ENCODE measurements around the gene HDGFL1.

Gene HDGFL1

GRCh38 chr6:22569281-22570184 lies at the start of gene HDGFL1:
Gene HDGFL1, plus strand, starts transcription at chr6:22569566. Its CDS starts 10 bp downstream, at chr6:22569576.
- Histone ChIP-seq H3K27me3 (ENCODE audit: insufficient read depth, low read length) (no peaks in the 10 kb centered on the region), H3K36me3 (ENCODE audit: insufficient read depth, low read length) (no peaks in the 10 kb centered on the region), H2AFZ (ENCODE audit: low read length, unreplicated experiment) (no peak within 1 kb of the TSS), H3K79me2 (ENCODE audit: control insufficient read depth, insufficient read depth, low read length, unreplicated experiment) (no peaks in the 10 kb centered on the region), H3K27ac (ENCODE audit: low read depth, low read length) (no peak within 1 kb of the TSS), H3K4me3 (ENCODE audit: low read depth, low read length) (no peak within 1 kb of the TSS), H3K4me1 (ENCODE audit: control insufficient read depth, insufficient read depth, low read length, unreplicated experiment) (no peaks in the 10 kb centered on the region)

- H3K79me2 ChIP-seq (ENCODE audit: control insufficient read depth, insufficient read depth, low read length, unreplicated experiment), result no peaks in the 10 kb centered on the region
- no peaks in the 10 kb centered on the region for H3K4me1 ChIP-seq (ENCODE audit: control insufficient read depth, insufficient read depth, low read length, unreplicated experiment)
- H3K27me3 ChIP-seq (ENCODE audit: insufficient read depth, low read length), result no peaks in the 10 kb centered on the region
- H3K4me3 ChIP-seq (ENCODE audit: low read depth, low read length), result no peak overlapping the region
- H2AFZ ChIP-seq (ENCODE audit: low read length, unreplicated experiment), result no peak overlapping the region
- no peaks in the 10 kb centered on the region for H3K36me3 ChIP-seq (ENCODE audit: insufficient read depth, low read length)
- H3K27ac ChIP-seq (ENCODE audit: low read depth, low read length), result no peak overlapping the region
Measured at GRCh38 chr6:22521035-22521434, 48.3 kb upstream of the HDGFL1 start.

GRCh38 chr6:22526736-22527135 lies 42.6 kb upstream of the HDGFL1 start:
- Histone ChIP-seq H3K4me1 (ENCODE audit: control insufficient read depth, insufficient read depth, low read length, unreplicated experiment) (no peaks in the 10 kb centered on the region), H2AFZ (ENCODE audit: low read length, unreplicated experiment) (no peak overlapping the region), H3K27me3 (ENCODE audit: insufficient read depth, low read length) (no peaks in the 10 kb centered on the region), H3K4me3 (ENCODE audit: low read depth, low read length) (no peak overlapping the region), H3K36me3 (ENCODE audit: insufficient read depth, low read length) (no peaks in the 10 kb centered on the region), H3K79me2 (ENCODE audit: control insufficient read depth, insufficient read depth, low read length, unreplicated experiment) (no peaks in the 10 kb centered on the region), H3K27ac (ENCODE audit: low read depth, low read length) (no peak overlapping the region)

GRCh38 chr6:22529866-22530265 lies 39.5 kb upstream of the HDGFL1 start:
- Histone ChIP-seq H3K4me3 (ENCODE audit: low read depth, low read length) (no peak overlapping the region), H3K79me2 (ENCODE audit: control insufficient read depth, insufficient read depth, low read length, unreplicated experiment) (no peaks in the 10 kb centered on the region), H3K27ac (ENCODE audit: low read depth, low read length) (no peak overlapping the region), H2AFZ (ENCODE audit: low read length, unreplicated experiment) (no peak overlapping the region), H3K36me3 (ENCODE audit: insufficient read depth, low read length) (no peaks in the 10 kb centered on the region), H3K4me1 (ENCODE audit: control insufficient read depth, insufficient read depth, low read length, unreplicated experiment) (no peaks in the 10 kb centered on the region), H3K27me3 (ENCODE audit: insufficient read depth, low read length) (no peaks in the 10 kb centered on the region)

GRCh38 chr6:22530506-22530905 lies 38.9 kb upstream of the HDGFL1 start:
- Histone ChIP-seq H3K27ac (ENCODE audit: low read depth, low read length) (no peak overlapping the region), H2AFZ (ENCODE audit: low read length, unreplicated experiment) (no peak overlapping the region), H3K4me1 (ENCODE audit: control insufficient read depth, insufficient read depth, low read length, unreplicated experiment) (no peaks in the 10 kb centered on the region), H3K4me3 (ENCODE audit: low read depth, low read length) (no peak overlapping the region), H3K79me2 (ENCODE audit: control insufficient read depth, insufficient read depth, low read length, unreplicated experiment) (no peaks in the 10 kb centered on the region), H3K36me3 (ENCODE audit: insufficient read depth, low read length) (no peaks in the 10 kb centered on the region), H3K27me3 (ENCODE audit: insufficient read depth, low read length) (no peaks in the 10 kb centered on the region)

- no peak overlapping the region for H3K4me3 ChIP-seq (ENCODE audit: low read depth, low read length)
- no peaks in the 10 kb centered on the region for H3K4me1 ChIP-seq (ENCODE audit: control insufficient read depth, insufficient read depth, low read length, unreplicated experiment)
- H3K27me3 ChIP-seq (ENCODE audit: insufficient read depth, low read length), result no peaks in the 10 kb centered on the region
- no peak overlapping the region for H2AFZ ChIP-seq (ENCODE audit: low read length, unreplicated experiment)
- no peak overlapping the region for H3K27ac ChIP-seq (ENCODE audit: low read depth, low read length)
- H3K36me3 ChIP-seq (ENCODE audit: insufficient read depth, low read length), result no peaks in the 10 kb centered on the region
- H3K79me2 ChIP-seq (ENCODE audit: control insufficient read depth, insufficient read depth, low read length, unreplicated experiment), result no peaks in the 10 kb centered on the region
Measured at GRCh38 chr6:22536122-22536521, 33.2 kb upstream of the HDGFL1 start.

- Histone ChIP-seq H3K4me3 (ENCODE audit: low read depth, low read length) (no peak overlapping the region), H2AFZ (ENCODE audit: low read length, unreplicated experiment) (no peak overlapping the region), H3K27me3 (ENCODE audit: insufficient read depth, low read length) (no peaks in the 10 kb centered on the region), H3K36me3 (ENCODE audit: insufficient read depth, low read length) (no peaks in the 10 kb centered on the region), H3K79me2 (ENCODE audit: control insufficient read depth, insufficient read depth, low read length, unreplicated experiment) (no peaks in the 10 kb centered on the region), H3K27ac (ENCODE audit: low read depth, low read length) (no peak overlapping the region), H3K4me1 (ENCODE audit: control insufficient read depth, insufficient read depth, low read length, unreplicated experiment) (no peaks in the 10 kb centered on the region)
Measured at GRCh38 chr6:22544476-22544875, 24.9 kb upstream of the HDGFL1 start.

- H3K4me3 ChIP-seq (ENCODE audit: low read depth, low read length), result no peak overlapping the region
- no peaks in the 10 kb centered on the region for H3K4me1 ChIP-seq (ENCODE audit: control insufficient read depth, insufficient read depth, low read length, unreplicated experiment)
- no peak overlapping the region for H3K27ac ChIP-seq (ENCODE audit: low read depth, low read length)
- H3K79me2 ChIP-seq (ENCODE audit: control insufficient read depth, insufficient read depth, low read length, unreplicated experiment), result no peaks in the 10 kb centered on the region
- H3K36me3 ChIP-seq (ENCODE audit: insufficient read depth, low read length), result no peaks in the 10 kb centered on the region
- H3K27me3 ChIP-seq (ENCODE audit: insufficient read depth, low read length), result no peaks in the 10 kb centered on the region
- H2AFZ ChIP-seq (ENCODE audit: low read length, unreplicated experiment), result no peak overlapping the region
Measured at GRCh38 chr6:22545051-22545450, 24.3 kb upstream of the HDGFL1 start.

- Histone ChIP-seq H3K27ac (ENCODE audit: low read depth, low read length) (no peak overlapping the region), H3K4me1 (ENCODE audit: control insufficient read depth, insufficient read depth, low read length, unreplicated experiment) (no peaks in the 10 kb centered on the region), H2AFZ (ENCODE audit: low read length, unreplicated experiment) (no peak overlapping the region), H3K27me3 (ENCODE audit: insufficient read depth, low read length) (no peaks in the 10 kb centered on the region), H3K4me3 (ENCODE audit: low read depth, low read length) (no peak overlapping the region), H3K79me2 (ENCODE audit: control insufficient read depth, insufficient read depth, low read length, unreplicated experiment) (no peaks in the 10 kb centered on the region), H3K36me3 (ENCODE audit: insufficient read depth, low read length) (no peaks in the 10 kb centered on the region)
Measured at GRCh38 chr6:22546236-22546635, 23.1 kb upstream of the HDGFL1 start.

GRCh38 chr6:22550971-22551670 lies 18.2 kb upstream of the HDGFL1 start:
- H3K27ac ChIP-seq (ENCODE audit: low read depth, low read length), result no peak overlapping the region

GRCh38 chr6:22556266-22556665 lies 13.1 kb upstream of the HDGFL1 start:
- Histone ChIP-seq H3K4me3 (ENCODE audit: low read depth, low read length) (no peak overlapping the region), H2AFZ (ENCODE audit: low read length, unreplicated experiment) (no peak overlapping the region), H3K79me2 (ENCODE audit: control insufficient read depth, insufficient read depth, low read length, unreplicated experiment) (no peaks in the 10 kb centered on the region), H3K4me1 (ENCODE audit: control insufficient read depth, insufficient read depth, low read length, unreplicated experiment) (no peaks in the 10 kb centered on the region), H3K27me3 (ENCODE audit: insufficient read depth, low read length) (no peaks in the 10 kb centered on the region), H3K36me3 (ENCODE audit: insufficient read depth, low read length) (no peaks in the 10 kb centered on the region), H3K27ac (ENCODE audit: low read depth, low read length) (no peak overlapping the region)

More at GRCh38 chr6:22550971-22551670, 18.2 kb upstream of the HDGFL1 start:
- Histone ChIP-seq H3K27me3 (ENCODE audit: insufficient read depth, low read length) (no peaks in the 10 kb centered on the region), H3K4me3 (ENCODE audit: low read depth, low read length) (no peak overlapping the region), H3K36me3 (ENCODE audit: insufficient read depth, low read length) (no peaks in the 10 kb centered on the region), H3K79me2 (ENCODE audit: control insufficient read depth, insufficient read depth, low read length, unreplicated experiment) (no peaks in the 10 kb centered on the region), H2AFZ (ENCODE audit: low read length, unreplicated experiment) (no peak overlapping the region), H3K4me1 (ENCODE audit: control insufficient read depth, insufficient read depth, low read length, unreplicated experiment) (no peaks in the 10 kb centered on the region)
